Right atrium auricular region (tissue), 2 donors: Measurements from ENCODE around the gene KCNAB1. TPM values are rescaled to one million over a fixed set of nuclear protein-coding genes. Genes with fewer than 3 reads are reported as not detected.

Experiments used
- DNase-seq: peaks from one replicate; pipeline ENCODE4 v3.0.0-alpha.2; 2019; ENCODE audit warnings: low spot score
- H3K27ac ChIP-seq, 2 donors: fragments of 200-600 bp; sonication (generic); 1 replicate in 1 of 2; 2 replicates in 1 of 2; pipeline ENCODE4 v1.5.1; 2016 to 2019
- H3K27me3 ChIP-seq, 2 donors: fragments of 200-600 bp; sonication (generic); one replicate each; pipeline versions ENCODE4 v1.5.1 to v1.6.0; 2017 to 2019
- H3K36me3 ChIP-seq: fragments of 200-600 bp; sonication (generic); one replicate; pipeline ENCODE4 v1.5.1; 2016
- H3K4me1 ChIP-seq, 2 donors: fragments of 200-600 bp; sonication (generic); one replicate each; pipeline versions ENCODE4 v1.5.1 to v1.6.0; 2017 to 2019
- H3K4me3 ChIP-seq, 2 donors: fragments of 200-600 bp; sonication (generic); 1 replicate in 1 of 2; 2 replicates in 1 of 2; pipeline ENCODE4 v1.5.1; 2017 to 2019; ENCODE audit warnings: mild to moderate bottlenecking in 1 of 2, moderate library complexity in 1 of 2
- H3K9me3 ChIP-seq, 2 donors: fragments of 200-600 bp; sonication (generic); one replicate each; pipeline ENCODE4 v1.5.1; 2019
- total RNA-seq, 2 donors: library from RNA; depleted of rRNA; stranded (reverse); fragments of >200 nt; gene quantifications; one replicate each; pipeline ENCODE4 v1.1.0, GENCODE V29; 2016
- TF ChIP-seq, protein P1 (sequence below), 2 donors: fragments of 200-600 bp; sonication (generic); IDR thresholded peaks; one replicate each; pipeline ENCODE4 v1.5.1; 2019; ENCODE audit warnings: antibody characterized with exemption in 2 of 2

The KCNAB1 gene
- total RNA-seq, 2 donors from 2014 or later = 2.0 to 3.2 TPM

DNA sequence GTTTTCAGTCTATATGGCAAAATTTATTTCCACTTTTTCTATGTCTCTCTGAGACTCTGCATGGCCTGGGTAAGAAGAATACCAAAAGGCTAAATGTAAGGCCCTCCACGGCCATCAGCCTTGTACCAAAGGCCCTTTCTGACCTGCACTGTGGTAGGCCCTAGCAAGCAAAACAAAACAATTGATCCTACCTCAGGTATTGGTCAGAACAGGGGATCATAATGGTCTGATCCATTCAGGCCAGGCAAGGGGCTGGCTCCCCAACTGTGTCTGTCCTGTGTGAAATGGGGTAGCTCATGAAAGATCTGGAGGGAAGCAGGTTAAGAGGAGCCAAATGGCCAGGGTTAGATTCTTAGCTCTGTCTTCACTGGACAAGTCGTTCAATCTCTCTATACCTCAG is 253.3 kb downstream of the KCNAB1 start:
- no peak overlapping the region for H3K4me3 ChIP-seq
- no peak for DNase-seq
- H3K27me3 ChIP-seq = no peaks in the 10 kb centered on the region
- H3K27ac ChIP-seq = no peak overlapping the region
- TF ChIP-seq, protein P1, sequence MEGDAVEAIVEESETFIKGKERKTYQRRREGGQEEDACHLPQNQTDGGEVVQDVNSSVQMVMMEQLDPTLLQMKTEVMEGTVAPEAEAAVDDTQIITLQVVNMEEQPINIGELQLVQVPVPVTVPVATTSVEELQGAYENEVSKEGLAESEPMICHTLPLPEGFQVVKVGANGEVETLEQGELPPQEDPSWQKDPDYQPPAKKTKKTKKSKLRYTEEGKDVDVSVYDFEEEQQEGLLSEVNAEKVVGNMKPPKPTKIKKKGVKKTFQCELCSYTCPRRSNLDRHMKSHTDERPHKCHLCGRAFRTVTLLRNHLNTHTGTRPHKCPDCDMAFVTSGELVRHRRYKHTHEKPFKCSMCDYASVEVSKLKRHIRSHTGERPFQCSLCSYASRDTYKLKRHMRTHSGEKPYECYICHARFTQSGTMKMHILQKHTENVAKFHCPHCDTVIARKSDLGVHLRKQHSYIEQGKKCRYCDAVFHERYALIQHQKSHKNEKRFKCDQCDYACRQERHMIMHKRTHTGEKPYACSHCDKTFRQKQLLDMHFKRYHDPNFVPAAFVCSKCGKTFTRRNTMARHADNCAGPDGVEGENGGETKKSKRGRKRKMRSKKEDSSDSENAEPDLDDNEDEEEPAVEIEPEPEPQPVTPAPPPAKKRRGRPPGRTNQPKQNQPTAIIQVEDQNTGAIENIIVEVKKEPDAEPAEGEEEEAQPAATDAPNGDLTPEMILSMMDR (IDR thresholded peaks at IDR 0.05) = no peak
- H3K4me1 ChIP-seq = no peaks in the 10 kb centered on the region
- H3K36me3 ChIP-seq = no peaks in the 10 kb centered on the region
- H3K9me3 ChIP-seq = no peaks in the 10 kb centered on the region

DNA sequence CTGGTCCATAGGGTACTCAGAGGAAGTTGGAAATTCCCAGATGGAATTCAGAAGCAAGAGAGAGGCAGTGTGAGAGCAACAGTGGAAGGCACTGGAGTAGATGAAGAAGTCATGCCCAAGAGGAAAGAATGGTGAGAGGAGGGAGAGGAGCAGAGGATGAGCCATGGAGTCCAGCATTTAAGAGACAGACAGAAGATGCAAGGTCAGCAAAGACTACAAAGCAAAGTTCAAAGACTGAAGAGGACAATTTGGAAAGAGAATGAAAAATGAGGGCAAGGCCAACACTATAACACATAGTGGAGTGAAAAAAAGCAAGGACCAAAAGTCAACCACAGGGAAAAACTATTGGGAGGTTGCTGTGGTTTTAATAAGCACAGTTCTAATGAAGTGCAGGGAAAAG is 255.8 kb downstream of the KCNAB1 start:
- DNase-seq = no peak
- Histone ChIP-seq H3K27me3 (no peaks in the 10 kb centered on the region), H3K36me3 (no peaks in the 10 kb centered on the region), H3K4me3 (no peak overlapping the region), H3K27ac (no peak overlapping the region), H3K9me3 (no peaks in the 10 kb centered on the region), H3K4me1 (no peaks in the 10 kb centered on the region)
- TF ChIP-seq, protein P1 (IDR thresholded peaks at IDR 0.05) = no peak

DNA sequence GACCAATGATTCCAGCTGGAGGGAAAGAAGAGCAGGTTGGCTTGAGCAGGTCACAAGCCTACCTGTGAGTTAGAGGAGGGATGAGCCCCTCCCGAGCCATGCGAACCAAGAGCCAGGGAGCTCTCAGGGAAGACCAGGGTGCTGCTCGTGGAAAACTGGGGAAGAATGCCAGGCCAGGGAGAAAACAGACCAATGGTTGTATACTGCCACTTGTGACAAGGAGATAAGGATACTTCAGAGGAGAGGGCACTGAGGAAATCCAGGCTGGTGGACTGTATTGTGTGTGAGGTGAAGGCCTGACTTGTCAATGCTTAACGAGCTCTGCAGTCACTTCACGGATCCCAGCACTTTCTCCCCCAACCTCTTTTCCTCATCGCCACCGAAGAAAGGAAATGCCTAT is 256.9 kb downstream of the KCNAB1 start:
- H3K27me3 ChIP-seq = no peaks in the 10 kb centered on the region
- H3K36me3 ChIP-seq = no peaks in the 10 kb centered on the region
- no peak overlapping the region for H3K27ac ChIP-seq
- no peaks in the 10 kb centered on the region for H3K4me1 ChIP-seq
- no peak for DNase-seq
- TF ChIP-seq, protein P1 (IDR thresholded peaks at IDR 0.05) = no peak
- H3K9me3 ChIP-seq = no peaks in the 10 kb centered on the region
- H3K4me3 ChIP-seq = no peak overlapping the region

DNA sequence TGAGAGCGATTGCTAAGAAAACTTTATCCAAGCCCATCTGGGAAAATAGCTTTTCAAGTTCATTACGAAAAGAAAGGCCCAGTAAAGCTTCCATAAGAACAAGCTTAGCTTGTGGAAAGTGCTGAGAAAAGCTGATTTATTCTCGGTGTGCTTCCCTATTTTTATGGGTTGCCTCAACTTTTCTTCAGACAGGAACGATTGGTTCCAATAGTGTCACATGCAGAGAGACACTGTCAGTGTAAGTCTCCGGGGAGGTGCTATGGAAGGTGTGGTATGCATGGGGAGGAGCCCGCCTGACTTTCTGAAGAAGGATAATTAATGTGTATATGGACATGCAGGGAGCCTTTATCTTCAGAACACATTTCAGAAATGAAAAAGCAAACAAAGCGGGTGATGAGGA is 257.3 kb downstream of the KCNAB1 start:
- Histone ChIP-seq H3K27ac (no peak overlapping the region), H3K4me1 (peaks cover 0 to 2% of the 10 kb centered on the region in 2 donors), H3K36me3 (no peaks in the 10 kb centered on the region), H3K27me3 (no peaks in the 10 kb centered on the region), H3K4me3 (no peak overlapping the region), H3K9me3 (no peaks in the 10 kb centered on the region)
- TF ChIP-seq, protein P1 (IDR thresholded peaks at IDR 0.05) = no peak
- no peak for DNase-seq

DNA sequence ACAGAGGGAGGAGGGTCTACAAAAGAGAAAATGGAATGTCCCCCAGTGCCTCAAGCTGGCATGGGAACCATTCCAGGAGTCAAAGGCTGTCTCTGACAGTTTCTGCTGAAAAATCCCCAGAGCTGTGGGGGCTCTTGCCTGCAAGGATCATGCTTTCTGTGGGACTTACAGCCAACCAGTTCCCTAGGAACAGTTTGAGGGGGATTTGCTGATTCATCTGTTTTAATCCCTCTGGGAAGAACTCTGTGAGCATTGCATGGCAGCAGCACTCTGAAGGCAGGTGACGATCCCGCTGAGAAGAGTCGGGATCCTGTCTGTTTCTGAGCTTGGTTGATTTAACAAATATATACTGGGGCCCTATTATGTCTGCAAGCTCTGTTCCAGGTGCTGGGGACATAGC is 258.5 kb downstream of the KCNAB1 start:
- Histone ChIP-seq H3K4me1 (peaks cover 0 to 9% of the 10 kb centered on the region in 2 donors), H3K36me3 (no peaks in the 10 kb centered on the region), H3K27me3 (no peaks in the 10 kb centered on the region), H3K9me3 (no peaks in the 10 kb centered on the region), H3K4me3 (no peak overlapping the region), H3K27ac (no peak overlapping the region)
- no peak for DNase-seq
- TF ChIP-seq, protein P1 (IDR thresholded peaks at IDR 0.05) = no peak

DNA sequence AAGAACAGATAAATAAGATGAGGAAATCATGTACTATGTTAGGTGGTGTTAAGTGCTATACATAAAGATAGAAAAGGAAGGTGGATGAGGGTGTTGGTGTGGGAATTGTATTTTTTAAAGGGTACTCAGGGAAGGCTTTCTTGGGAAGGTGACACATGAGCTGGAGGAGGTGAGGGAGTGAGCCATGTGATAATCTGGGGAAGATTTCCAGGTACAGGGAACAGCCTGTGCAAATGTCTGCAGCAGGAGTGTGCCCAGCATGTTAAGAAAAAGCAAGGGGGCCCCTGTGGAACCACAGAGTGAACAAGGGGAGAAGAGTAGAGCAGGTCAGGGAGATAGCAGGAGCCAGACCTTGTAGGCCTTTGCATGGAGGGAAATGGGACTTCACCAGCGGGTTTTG is 258.9 kb downstream of the KCNAB1 start:
- Histone ChIP-seq H3K27me3 (no peaks in the 10 kb centered on the region), H3K4me3 (no peak overlapping the region), H3K4me1 (peaks cover 0 to 9% of the 10 kb centered on the region in 2 donors), H3K9me3 (no peaks in the 10 kb centered on the region), H3K36me3 (no peaks in the 10 kb centered on the region), H3K27ac (no peak overlapping the region)
- TF ChIP-seq, protein P1 (IDR thresholded peaks at IDR 0.05) = no peak
- no peak for DNase-seq
